Uterus (tissue), 2 donors: ENCODE measurements around the gene HDAC7.

ENCODE experiments used
- CTCF ChIP-seq, 4 experiments: fragments of 200-600 bp in 2 of 4; fragments of 450-650 bp in 2 of 4; sonication (generic) in 2 of 4; IDR thresholded peaks; one replicate each; pipeline ENCODE4 v1.5.1; 2016 to 2019; ENCODE audit warnings: antibody characterized with exemption in 4 of 4, mild to moderate bottlenecking in 2 of 4, moderate library complexity in 1 of 4
- POLR2A ChIP-seq, 2 donors: fragments of 450-650 bp; IDR thresholded peaks; one replicate each; pipeline ENCODE4 v1.6.1; 2016; ENCODE audit warnings: antibody characterized with exemption in 2 of 2, mild to moderate bottlenecking in 1 of 2, moderate library complexity in 1 of 2

- no peak for TF ChIP-seq CTCF (IDR thresholded peaks at IDR 0.05)
- TF ChIP-seq POLR2A (IDR thresholded peaks at IDR 0.05), result no peak
These were observed 25.4 kb upstream of the HDAC7 start for GRCh38 chr12:47845081-47845480.
